ENCODE data around the gene COL20A1. TPM values are rescaled to one million over a fixed set of nuclear protein-coding genes. Genes with fewer than 3 reads are reported as not detected.
A peak's percentile ranks its signal among the peaks of the same experiment; 100 is the strongest.

Gene COL20A1
- total and polyA plus RNA-seq, 2 of the 13 experiments (the other 11 are each of a cell fraction or from before 2014, with no cell fraction given) = not detected

DNA sequence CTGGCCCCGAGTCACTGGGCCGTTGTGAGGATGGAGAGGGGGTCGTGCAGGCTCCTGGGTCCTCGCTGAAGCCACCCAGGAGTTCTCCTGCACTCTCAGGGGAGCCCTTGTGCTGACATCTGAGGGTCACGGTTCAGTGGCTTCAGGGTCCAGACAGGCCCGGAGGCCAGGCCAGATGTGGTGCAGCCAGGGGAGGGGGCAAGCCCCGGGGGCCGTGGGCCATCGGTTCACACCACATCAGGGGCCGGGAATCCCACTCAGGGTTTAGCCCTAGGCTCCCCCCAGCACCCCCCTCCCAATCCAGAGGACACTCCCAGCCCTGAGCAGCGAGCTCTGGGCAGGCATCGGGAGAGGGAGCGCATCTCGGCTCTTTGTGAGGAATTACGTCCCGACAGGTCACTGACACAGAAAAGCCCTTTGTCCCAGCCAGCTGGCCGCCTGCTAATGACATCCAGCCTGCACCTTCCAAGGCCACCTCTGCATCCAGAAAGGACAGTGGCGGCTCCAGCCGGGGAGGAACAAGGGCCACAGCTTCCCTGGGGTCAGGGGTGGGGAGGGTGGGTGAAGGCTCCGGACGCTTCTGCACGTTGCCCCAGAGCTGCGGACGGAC lies 74.6 kb downstream of the COL20A1 start (continued):
- TF ChIP-seq HOXA5 (CRISPR knock-in tag; IDR thresholded peaks at IDR 0.05) = no peak
- 0 out of 2 replicates have a peak, but pooled peaks have one; percentile 32 for TF ChIP-seq ZFY (CRISPR knock-in tag; IDR thresholded peaks at IDR 0.05)
- TF ChIP-seq PHF20 (CRISPR knock-in tag; IDR thresholded peaks at IDR 0.05) = no peak
- TF ChIP-seq HOXD1 (CRISPR knock-in tag; IDR thresholded peaks at IDR 0.05) = peak; percentile 59; the same call in 1 of the 2 replicates
- no peak for TF ChIP-seq PHF21A (CRISPR knock-in tag; IDR thresholded peaks at IDR 0.05)
- TF ChIP-seq ATF7 (IDR thresholded peaks at IDR 0.05) = no peak
- TF ChIP-seq ATF7 (CRISPR knock-in tag; IDR thresholded peaks at IDR 0.05) = 0 out of 2 replicates have a peak, but pooled peaks have one; percentile 33
- TF ChIP-seq, protein P1, sequence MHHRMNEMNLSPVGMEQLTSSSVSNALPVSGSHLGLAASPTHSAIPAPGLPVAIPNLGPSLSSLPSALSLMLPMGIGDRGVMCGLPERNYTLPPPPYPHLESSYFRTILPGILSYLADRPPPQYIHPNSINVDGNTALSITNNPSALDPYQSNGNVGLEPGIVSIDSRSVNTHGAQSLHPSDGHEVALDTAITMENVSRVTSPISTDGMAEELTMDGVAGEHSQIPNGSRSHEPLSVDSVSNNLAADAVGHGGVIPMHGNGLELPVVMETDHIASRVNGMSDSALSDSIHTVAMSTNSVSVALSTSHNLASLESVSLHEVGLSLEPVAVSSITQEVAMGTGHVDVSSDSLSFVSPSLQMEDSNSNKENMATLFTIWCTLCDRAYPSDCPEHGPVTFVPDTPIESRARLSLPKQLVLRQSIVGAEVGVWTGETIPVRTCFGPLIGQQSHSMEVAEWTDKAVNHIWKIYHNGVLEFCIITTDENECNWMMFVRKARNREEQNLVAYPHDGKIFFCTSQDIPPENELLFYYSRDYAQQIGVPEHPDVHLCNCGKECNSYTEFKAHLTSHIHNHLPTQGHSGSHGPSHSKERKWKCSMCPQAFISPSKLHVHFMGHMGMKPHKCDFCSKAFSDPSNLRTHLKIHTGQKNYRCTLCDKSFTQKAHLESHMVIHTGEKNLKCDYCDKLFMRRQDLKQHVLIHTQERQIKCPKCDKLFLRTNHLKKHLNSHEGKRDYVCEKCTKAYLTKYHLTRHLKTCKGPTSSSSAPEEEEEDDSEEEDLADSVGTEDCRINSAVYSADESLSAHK (CRISPR knock-in tag; IDR thresholded peaks at IDR 0.05; ENCODE audit: borderline replicate concordance) = no peak
- TF ChIP-seq SALL1 (CRISPR knock-in tag; IDR thresholded peaks at IDR 0.05) = peak; percentile 45
- TF ChIP-seq ZNF335 (CRISPR knock-in tag; IDR thresholded peaks at IDR 0.05) = no peak
- TF ChIP-seq SOX13 (IDR thresholded peaks at IDR 0.05) = no peak
- TF ChIP-seq SOX13 (CRISPR knock-in tag; conservative IDR thresholded peaks at IDR 0.05 in 1 of 2, IDR thresholded peaks at IDR 0.05 in 1 of 2) = peak in 1 of 2 experiments; percentile 82; a peak in 2 of 4 replicates
- TF ChIP-seq RXRA (CRISPR knock-in tag; IDR thresholded peaks at IDR 0.05) = peak; percentile 78
- TF ChIP-seq PCBP1 (IDR thresholded peaks at IDR 0.05; ENCODE audit: borderline replicate concordance, low read depth, low read length) = no peak
- no peak for TF ChIP-seq ZNF232 (CRISPR knock-in tag; IDR thresholded peaks at IDR 0.05; ENCODE audit: borderline replicate concordance)
- TF ChIP-seq SOX6 (IDR thresholded peaks at IDR 0.05) = no peak
- peak; percentile 80 for TF ChIP-seq SOX6 (CRISPR knock-in tag; IDR thresholded peaks at IDR 0.05)
- no peak for TF ChIP-seq ISX (CRISPR knock-in tag; conservative IDR thresholded peaks at IDR 0.05)
- no peak for TF ChIP-seq RFXANK (CRISPR knock-in tag; IDR thresholded peaks at IDR 0.05)
- no peak for TF ChIP-seq ZNF772 (CRISPR knock-in tag; IDR thresholded peaks at IDR 0.05)
- no peak for TF ChIP-seq ZNF160 (CRISPR knock-in tag; IDR thresholded peaks at IDR 0.05)
- TF ChIP-seq, protein P2, sequence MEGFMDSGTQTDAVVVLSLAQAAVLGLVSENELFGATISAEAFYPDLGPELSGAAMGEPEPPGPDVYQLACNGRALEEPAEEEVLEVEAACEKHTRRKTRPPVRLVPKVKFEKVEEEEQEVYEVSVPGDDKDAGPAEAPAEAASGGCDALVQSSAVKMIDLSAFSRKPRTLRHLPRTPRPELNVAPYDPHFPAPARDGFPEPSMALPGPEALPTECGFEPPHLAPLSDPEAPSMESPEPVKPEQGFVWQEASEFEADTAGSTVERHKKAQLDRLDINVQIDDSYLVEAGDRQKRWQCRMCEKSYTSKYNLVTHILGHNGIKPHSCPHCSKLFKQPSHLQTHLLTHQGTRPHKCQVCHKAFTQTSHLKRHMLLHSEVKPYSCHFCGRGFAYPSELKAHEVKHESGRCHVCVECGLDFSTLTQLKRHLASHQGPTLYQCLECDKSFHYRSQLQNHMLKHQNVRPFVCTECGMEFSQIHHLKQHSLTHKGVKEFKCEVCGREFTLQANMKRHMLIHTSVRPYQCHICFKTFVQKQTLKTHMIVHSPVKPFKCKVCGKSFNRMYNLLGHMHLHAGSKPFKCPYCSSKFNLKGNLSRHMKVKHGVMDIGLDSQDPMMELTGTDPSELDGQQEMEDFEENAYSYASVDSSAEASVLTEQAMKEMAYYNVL (CRISPR knock-in tag; IDR thresholded peaks at IDR 0.05; ENCODE audit: borderline replicate concordance) = 0 out of 2 replicates have a peak, but pooled peaks have one; percentile 26
- TF ChIP-seq, protein P3, sequence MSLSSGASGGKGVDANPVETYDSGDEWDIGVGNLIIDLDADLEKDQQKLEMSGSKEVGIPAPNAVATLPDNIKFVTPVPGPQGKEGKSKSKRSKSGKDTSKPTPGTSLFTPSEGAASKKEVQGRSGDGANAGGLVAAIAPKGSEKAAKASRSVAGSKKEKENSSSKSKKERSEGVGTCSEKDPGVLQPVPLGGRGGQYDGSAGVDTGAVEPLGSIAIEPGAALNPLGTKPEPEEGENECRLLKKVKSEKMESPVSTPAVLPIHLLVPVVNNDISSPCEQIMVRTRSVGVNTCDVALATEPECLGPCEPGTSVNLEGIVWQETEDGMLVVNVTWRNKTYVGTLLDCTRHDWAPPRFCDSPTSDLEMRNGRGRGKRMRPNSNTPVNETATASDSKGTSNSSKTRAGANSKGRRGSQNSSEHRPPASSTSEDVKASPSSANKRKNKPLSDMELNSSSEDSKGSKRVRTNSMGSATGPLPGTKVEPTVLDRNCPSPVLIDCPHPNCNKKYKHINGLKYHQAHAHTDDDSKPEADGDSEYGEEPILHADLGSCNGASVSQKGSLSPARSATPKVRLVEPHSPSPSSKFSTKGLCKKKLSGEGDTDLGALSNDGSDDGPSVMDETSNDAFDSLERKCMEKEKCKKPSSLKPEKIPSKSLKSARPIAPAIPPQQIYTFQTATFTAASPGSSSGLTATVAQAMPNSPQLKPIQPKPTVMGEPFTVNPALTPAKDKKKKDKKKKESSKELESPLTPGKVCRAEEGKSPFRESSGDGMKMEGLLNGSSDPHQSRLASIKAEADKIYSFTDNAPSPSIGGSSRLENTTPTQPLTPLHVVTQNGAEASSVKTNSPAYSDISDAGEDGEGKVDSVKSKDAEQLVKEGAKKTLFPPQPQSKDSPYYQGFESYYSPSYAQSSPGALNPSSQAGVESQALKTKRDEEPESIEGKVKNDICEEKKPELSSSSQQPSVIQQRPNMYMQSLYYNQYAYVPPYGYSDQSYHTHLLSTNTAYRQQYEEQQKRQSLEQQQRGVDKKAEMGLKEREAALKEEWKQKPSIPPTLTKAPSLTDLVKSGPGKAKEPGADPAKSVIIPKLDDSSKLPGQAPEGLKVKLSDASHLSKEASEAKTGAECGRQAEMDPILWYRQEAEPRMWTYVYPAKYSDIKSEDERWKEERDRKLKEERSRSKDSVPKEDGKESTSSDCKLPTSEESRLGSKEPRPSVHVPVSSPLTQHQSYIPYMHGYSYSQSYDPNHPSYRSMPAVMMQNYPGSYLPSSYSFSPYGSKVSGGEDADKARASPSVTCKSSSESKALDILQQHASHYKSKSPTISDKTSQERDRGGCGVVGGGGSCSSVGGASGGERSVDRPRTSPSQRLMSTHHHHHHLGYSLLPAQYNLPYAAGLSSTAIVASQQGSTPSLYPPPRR (CRISPR knock-in tag; IDR thresholded peaks at IDR 0.05; ENCODE audit: borderline replicate concordance) = 0 out of 2 replicates have a peak, but pooled peaks have one; percentile 26
